ENCODE data around the gene HTATSF1. TPM values are rescaled to one million over a fixed set of nuclear protein-coding genes. Genes with fewer than 3 reads are reported as not detected.

HTATSF1 gene
- total and polyA plus RNA-seq, 12 donors: 36.7 to 77.8 (median 62.1) TPM

- H3K36me3 ChIP-seq: no peaks in the 10 kb centered on the region
- peaks cover 0 to 13% (median 7%) of the 10 kb centered on the region in 9 donors for H3K4me1 ChIP-seq
- TF ChIP-seq CTCF (IDR thresholded peaks at IDR 0.05): no peak
- intact Hi-C loops (cut with DNase I): no loop called here
- peaks cover 0 to 7% (median 0%) of the 10 kb centered on the region in 7 donors for H3K27me3 ChIP-seq
- whole genome bisulfite sequencing, 2 donors: 51 to 64% methylated on average over 2 of the region's 2 CpGs
- H3K9me3 ChIP-seq: no peaks in the 10 kb centered on the region
- ATAC-seq: no peak
- no peak for DNase-seq
- H3K27ac ChIP-seq: no peak overlapping the region
- H3K4me3 ChIP-seq: no peak overlapping the region
Observed at GRCh38 chrX:136529795-136530194, 32.4 kb downstream of the HTATSF1 start.

GRCh38 chrX:136531951-136532350 is 34.6 kb downstream of the HTATSF1 start, which contains the start of gene VGLL1:
VGLL1 (plus strand) TSS chrX:136532215; CDS start chrX:136536021, 3,806 bp downstream.
- TF ChIP-seq CTCF (IDR thresholded peaks at IDR 0.05): no peak
- ATAC-seq: no peak
- Histone ChIP-seq H3K9me3 (no peaks in the 10 kb centered on the region), H3K27me3 (peaks cover 0 to 21% (median 0%) of the 10 kb centered on the region in 7 donors), H3K4me3 (no peak within 1 kb of the TSS), H3K4me1 (peaks cover 0 to 1% (median 0%) of the 10 kb centered on the region in 9 donors), H3K27ac (no peak within 1 kb of the TSS), H3K36me3 (no peaks in the 10 kb centered on the region)
- WGBS, 2 donors: 87 to 93% methylated on average over 3 of the region's 3 CpGs
- intact Hi-C loops (cut with DNase I): no loop called here
- no peak for DNase-seq

GRCh38 chrX:136534131-136534530 is 36.7 kb downstream of the HTATSF1 start:
- H3K36me3 ChIP-seq: no peaks in the 10 kb centered on the region
- WGBS, 2 donors: 80 to 94% methylated on average over 2 of the region's 2 CpGs
- intact Hi-C loops (cut with DNase I): no loop called here
- ATAC-seq: no peak
- H3K4me1 ChIP-seq: no peaks in the 10 kb centered on the region
- no peak for TF ChIP-seq CTCF (IDR thresholded peaks at IDR 0.05)
- DNase-seq: no peak
- no peaks in the 10 kb centered on the region for H3K9me3 ChIP-seq
- H3K27ac ChIP-seq: no peak overlapping the region
- H3K4me3 ChIP-seq: no peak overlapping the region
- H3K27me3 ChIP-seq: peaks cover 0 to 17% (median 0%) of the 10 kb centered on the region in 7 donors

- no peaks in the 10 kb centered on the region for H3K4me1 ChIP-seq
- no peak overlapping the region for H3K27ac ChIP-seq
- no peak for ATAC-seq
- no peak for DNase-seq
- H3K4me3 ChIP-seq: no peak overlapping the region
- intact Hi-C loops (cut with DNase I): no loop called here
- peaks cover 0 to 22% (median 0%) of the 10 kb centered on the region in 7 donors for H3K27me3 ChIP-seq
- 81 to 92% methylated on average over 2 of the region's 2 CpGs for WGBS, 2 donors
- no peak for TF ChIP-seq CTCF (IDR thresholded peaks at IDR 0.05)
- no peaks in the 10 kb centered on the region for H3K36me3 ChIP-seq
- no peaks in the 10 kb centered on the region for H3K9me3 ChIP-seq
Observed at GRCh38 chrX:136538811-136539210, 41.4 kb downstream of the HTATSF1 start.

Data from heart right ventricle (tissue), 16 donors.